HG03060 (cell line): Measurements from ENCODE around the gene TTC27.
"Not testable (repeated sequence)": the region's sequence is repeated elsewhere in the genome, so short reads cannot be mapped to it uniquely, and the experiment has no call there.

Experiments
- ATAC-seq: cut with Tn5 transposase; IDR thresholded peaks from one replicate; pipeline ENCODE4 v1.9.1; 2021; ENCODE audit warnings: low read depth, moderate number of reproducible peaks; ENCODE audit not compliant: unreplicated experiment

Gene TTC27

DNA sequence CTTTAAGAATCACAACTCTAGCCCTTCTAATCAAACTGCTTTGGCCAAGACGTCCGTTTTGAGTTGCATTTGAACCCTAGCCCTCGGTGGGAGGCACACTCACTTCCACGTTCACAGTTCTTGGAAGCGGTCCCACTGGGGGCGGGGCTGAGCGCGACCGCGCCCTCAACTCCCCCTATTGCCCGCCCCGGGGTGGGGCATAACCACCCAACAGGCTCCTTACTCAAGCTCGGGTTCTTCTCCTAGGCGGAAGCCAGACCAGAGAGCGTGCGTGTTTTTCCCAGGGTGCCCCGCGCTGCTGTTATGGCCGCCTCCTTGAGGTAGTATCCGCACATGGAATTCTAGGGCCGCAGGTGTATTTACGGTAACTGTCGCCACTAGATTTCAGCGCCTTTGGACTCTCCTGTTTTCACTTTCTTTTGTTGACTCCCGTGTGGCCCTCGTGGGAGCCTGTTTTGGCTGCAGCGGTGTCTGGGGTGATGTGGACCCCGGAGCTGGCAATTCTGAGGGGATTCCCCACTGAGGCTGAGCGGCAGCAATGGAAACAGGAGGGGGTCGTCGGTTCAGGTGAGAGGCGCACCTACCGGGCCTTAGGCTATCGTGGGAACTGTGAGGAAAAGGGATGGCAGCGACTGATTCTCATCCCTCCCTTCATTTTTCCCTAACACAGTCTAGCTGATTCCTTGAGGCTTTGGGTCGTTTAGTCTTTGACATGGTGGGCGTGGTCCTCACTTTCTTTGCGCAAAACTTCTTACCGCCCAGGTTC is at the start of gene TTC27:
TSS of gene TTC27 (plus strand) at position 237 of the 766 bp plus-strand sequence. CDS start at position 480, 243 bp downstream.
- peak; percentile 99 for ATAC-seq

GRCh38 chr2:32591669-32592463 is 36.0 kb upstream of the TTC27 start:
- no peak for ATAC-seq

GRCh38 chr2:32594573-32594972 is 33.3 kb upstream of the TTC27 start:
- ATAC-seq, result no peak

GRCh38 chr2:32611366-32611765 is 16.5 kb upstream of the TTC27 start:
- no peak for ATAC-seq

DNA sequence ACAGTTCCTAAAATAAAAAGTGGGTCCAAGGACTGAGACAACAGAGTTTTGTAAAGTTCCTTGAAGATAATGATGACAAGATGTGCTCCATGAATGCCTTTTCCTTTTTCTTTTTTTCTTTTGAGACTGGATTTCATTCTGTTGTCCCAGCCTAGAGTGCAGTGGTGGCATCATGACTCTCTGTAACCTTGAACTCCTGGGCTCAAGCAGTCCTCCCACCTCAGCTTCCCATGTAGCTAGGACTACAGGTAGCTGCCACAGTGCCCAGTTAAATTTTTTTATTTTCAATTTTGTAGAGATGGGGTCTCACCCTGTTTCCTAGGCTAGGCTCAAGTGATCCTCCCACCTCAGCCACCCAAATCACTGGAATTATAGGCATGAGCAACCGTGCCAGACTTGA is 16.1 kb upstream of the TTC27 start:
- ATAC-seq, result no peak

DNA sequence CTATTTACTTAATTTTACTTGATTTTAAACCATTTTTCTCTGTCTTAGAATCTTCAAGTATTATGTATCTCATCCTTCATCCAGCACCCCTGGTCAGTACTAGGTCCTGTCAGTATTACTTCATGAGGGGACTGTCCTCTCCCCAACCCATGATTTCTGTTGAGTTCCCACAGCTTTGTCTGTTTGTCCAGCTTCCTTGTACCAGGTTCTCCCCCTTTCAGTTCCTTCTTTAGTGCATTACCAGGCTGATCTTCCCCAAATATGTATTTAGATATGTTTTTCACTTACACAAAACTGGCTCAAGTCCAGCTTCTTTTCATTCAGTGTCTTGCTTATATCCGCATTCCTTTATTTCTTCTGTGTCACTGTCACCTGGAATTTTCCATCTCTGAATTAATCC is 13.8 kb upstream of the TTC27 start:
- ATAC-seq, result no peak

GRCh38 chr2:32617599-32618189 is 10.2 kb upstream of the TTC27 start:
- ATAC-seq, result no peak

GRCh38 chr2:32622570-32623310 is 5.1 kb upstream of the TTC27 start:
- ATAC-seq, result no peak

DNA sequence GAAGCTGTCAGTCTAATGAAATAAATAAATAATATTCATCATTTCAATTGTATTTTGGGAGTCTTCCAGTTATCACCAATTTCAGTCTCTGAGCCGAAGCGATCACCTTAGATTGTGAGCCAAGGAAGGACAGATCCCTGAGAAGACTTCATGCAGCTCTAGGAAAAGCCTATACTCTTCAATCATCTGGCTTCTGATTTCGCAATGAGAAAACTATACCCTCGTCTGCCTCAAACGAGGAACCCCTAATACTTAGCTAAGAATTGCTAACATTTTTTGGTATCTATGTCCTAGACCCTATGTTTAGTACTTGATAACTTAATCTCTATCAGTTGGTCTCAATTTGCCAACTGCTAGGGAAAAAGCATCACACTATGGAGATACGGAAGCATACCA is 4.5 kb upstream of the TTC27 start:
- ATAC-seq, result no peak

- ATAC-seq, result no peak
These were observed 3.0 kb upstream of the TTC27 start for GRCh38 chr2:32624812-32625211.

DNA sequence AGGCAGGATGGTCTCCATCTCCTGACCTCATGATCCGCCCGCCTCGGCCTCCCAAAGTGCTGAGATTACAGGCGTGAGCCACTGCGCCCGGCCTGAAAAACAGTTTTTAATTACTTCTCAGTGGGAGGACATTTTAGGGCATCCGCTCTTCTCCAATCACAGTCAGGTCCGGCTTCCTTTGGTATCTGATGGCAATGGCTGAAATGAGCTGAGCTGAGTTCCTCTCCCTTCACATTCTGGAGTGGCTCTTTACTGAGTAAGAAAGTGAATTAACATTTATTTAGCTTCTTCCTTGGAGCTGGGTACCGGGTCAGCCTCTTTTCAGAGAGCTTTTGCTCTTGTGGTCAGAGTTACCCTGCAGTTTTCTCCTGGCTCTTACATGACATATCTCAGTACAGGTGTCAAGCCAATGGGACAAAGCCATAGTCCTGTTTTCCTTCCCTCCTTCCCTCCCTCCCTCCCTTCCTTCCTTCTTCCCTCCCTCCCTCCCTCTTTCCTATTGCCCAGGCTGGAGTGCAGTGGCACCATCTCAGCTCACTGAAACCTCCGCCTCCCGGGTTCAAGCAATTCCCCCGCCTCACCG is 1.1 kb upstream of the TTC27 start:
- ATAC-seq, result no peak

- peak; percentile 15 for ATAC-seq
These were observed 423 bp upstream of the TTC27 start for GRCh38 chr2:32627441-32627813.

- no peak for ATAC-seq
These were observed 4.2 kb downstream of the TTC27 start for GRCh38 chr2:32632089-32632488.

DNA sequence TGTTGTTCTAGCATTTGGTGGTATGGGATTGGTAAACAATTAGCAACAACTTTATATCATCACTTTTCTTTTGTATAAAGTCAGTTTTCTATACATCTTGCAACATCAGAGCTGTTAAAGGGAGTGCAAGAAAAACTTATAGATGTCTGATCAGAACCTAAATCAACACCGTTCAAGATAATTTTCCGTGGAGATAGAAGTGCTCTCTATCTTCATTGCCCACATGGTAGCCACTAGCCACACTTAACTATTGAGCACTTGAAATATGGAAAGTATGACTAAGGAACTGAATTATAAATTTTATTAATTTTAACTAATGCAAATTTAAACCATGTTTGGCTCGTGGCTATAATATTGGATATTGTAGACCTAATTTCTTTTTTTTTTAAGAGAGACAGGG is 5.2 kb downstream of the TTC27 start:
- no peak for ATAC-seq

GRCh38 chr2:32638548-32638947 is 10.7 kb downstream of the TTC27 start:
- ATAC-seq, result not testable (repeated sequence)

DNA sequence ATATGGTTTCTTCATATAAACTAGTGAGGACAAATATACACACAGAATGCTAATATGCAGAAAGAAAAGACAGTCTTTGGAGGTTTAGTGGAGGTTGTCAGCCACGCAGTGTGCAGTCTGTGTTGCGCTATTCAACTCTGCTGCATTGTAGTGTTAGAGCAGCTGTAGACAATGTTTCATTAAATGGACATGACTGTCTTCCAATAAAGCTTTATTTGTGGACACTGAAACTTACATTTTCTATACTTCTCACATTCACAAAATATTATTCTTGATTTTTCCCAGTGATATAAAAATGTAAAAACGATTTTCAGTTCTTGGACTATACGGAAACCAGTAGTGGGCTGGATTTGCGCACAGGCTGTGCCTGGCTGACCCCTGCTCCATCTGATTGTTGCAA is 13.3 kb downstream of the TTC27 start:
- no peak for ATAC-seq

GRCh38 chr2:32647180-32647651 is 19.4 kb downstream of the TTC27 start:
- ATAC-seq, result no peak

DNA sequence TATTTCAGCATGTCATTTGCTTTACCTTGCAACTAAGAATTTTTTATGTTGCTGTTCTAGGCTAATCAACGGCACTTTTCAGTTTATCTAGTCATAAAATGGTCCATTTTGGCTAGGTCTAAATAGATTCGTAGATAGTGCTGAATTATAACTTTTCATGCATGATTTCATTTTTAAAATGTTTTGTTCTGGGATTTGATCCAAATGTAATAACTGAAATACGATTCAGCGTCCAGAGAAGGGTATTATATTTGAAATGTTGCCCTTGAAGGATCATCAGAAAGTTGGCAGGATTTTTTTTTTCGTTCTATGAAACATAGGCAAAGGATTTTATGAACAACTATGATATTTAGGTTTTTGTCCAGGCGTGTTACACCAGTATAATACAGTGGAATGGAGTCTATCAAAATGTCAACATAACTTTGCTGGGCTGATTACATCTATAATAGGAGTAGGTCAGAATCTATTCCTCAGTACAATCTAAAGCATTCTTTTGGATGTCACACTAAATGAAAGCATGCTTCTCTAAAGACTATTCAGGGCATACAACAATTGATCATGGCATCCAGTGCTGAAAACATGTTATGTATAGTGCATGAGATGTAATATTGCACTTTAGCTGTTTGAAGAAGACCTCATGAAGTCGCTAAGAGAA is 24.8 kb downstream of the TTC27 start:
- ATAC-seq, result no peak

GRCh38 chr2:32656069-32656468 is 28.2 kb downstream of the TTC27 start:
- no peak for ATAC-seq

GRCh38 chr2:32663864-32664263 is 36.0 kb downstream of the TTC27 start:
- ATAC-seq, result no peak
